Inflammatory macrophage (primary cell): ENCODE data around the gene AUTS2.

ENCODE experiments used
- DNase-seq, 2 donors: peaks; one replicate each; pipeline ENCODE4 v3.0.0-alpha.2; 2020 to 2022

Gene AUTS2

DNA sequence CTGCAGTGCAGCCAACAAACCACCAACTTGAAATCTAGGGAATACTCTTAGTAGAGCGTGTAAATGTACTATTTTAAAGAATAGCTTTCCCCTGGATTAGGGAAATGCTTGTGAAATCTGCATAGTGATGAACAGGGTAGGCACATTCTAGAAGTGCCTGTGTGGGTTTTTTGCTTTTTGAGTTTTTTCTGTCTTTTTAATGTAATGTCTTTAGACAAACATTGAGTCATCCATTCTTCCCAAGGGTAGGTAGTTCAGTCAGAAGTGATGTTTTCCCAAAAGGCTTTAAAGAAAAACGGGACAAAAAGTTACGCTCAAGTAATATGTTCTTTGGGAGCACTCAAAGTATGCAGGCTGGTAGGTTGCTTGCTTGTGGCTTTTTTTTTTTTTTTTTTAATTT is 130.0 kb downstream of the AUTS2 start:
- DNase-seq = no peak

DNA sequence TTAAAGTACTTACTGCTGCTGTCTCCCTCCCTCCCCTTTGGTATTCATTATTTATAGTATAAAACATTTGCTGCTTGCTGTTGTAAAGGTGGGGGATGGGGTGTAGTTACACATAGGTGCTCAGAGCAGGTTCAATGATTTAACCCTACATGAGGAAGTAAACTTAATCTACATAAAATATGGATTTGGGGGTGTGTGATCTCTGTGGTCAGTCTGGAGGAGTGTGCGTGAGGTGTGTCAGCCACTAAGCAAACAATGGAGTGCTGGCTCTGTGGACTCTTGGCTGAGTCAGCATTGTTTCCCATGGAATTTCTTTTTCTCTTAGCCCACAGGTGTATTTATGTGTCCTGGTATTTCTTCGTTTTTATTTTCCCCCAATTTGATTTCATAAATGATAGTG is 133.9 kb downstream of the AUTS2 start:
- DNase-seq = no peak

DNA sequence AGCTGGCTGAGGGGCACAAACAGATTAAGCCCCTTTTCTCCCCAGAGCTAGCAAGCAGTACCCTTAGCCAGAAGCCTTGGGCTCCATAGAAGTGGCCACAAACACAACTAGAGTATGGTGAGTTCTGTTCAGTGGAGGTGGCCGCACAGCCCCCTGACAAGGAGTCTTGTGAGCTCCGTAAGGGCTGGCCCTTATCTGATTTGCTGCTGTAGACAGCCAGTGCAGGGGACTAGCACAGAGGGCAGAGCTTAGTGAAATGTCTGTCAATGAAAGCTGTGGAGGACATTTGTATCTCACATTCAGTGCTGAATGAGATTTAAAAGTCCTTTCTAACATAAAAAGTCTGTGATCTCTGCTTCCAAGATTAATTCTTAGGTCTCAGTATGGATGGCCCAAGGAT is 137.3 kb downstream of the AUTS2 start:
- DNase-seq = no peak

DNA sequence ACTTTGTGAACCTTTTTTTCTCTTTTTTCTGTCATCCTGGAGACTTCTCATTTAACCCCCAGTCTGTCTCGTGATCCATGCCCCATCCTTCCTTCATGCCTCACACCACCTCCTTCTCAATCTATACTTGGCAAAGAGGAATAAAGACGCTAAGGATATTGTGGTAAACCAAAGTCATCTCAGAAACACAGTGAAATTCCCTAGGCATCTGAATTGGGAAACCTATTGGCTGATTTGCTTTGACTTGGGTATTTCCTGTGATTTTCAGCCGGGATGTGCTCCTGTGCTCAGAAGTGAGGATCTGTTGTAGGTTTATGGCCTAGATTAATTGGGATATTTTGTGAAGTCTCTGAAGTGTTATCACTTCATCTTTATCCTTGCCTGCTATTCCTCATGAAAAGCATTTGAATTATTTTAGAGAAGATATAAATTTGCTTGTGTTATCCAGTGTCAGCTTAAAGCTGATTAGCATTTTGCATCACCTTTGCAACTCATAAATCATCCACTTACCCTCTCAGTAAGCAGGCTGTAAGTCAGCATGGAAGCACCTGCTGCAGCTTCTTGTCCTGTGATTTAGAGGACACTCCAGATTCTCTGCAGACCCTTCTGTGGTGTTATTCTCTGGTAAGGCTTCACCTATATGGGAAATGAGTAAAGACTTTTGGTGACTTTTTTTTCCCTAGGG is 138.0 kb downstream of the AUTS2 start:
- no peak for DNase-seq

DNA sequence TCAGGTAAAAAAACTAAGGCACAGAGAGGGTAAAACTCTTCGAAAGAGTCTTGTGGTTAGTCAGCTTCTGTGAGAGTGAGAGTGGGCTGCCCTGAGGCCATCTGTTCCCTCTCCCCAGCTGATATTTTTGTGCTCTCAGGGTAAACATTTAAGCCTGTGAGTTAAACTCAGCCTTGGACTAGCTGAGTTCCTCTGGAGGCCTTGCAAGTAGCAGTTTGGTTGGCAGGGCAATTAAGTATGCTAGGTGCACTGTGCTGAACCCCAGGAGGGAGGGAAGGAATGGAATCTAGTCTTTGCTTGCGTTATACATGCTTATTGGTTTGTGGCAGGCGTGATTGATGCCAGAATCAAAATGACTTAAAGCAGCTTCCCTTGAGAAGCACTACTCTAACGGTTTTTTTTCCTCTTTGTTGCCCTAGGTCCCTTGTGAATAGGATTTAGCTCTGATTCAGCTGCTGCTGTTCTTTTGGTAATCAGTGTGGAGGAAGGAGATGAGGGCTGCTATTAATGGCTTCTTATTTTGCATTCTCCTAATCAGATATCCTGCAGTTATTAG is 140.2 kb downstream of the AUTS2 start:
- DNase-seq = no peak

DNA sequence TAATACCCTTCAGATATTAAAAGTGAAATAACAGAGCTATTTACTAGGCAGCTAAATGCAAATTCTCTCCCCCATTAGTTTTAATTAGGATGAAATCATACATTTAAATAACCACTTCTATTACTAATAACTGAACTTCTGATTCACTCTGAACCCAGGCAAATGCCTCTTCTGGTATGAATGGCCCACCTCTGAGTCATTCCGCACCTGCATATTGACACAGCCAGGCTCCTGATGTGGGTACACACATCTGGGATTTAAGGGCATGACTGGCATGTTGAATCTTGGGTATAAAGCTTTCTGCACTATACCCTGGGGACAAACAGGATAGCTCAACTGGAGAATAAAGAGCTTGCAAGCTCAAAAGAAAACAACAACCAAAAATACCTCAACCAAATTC is 140.9 kb downstream of the AUTS2 start:
- DNase-seq = no peak

DNA sequence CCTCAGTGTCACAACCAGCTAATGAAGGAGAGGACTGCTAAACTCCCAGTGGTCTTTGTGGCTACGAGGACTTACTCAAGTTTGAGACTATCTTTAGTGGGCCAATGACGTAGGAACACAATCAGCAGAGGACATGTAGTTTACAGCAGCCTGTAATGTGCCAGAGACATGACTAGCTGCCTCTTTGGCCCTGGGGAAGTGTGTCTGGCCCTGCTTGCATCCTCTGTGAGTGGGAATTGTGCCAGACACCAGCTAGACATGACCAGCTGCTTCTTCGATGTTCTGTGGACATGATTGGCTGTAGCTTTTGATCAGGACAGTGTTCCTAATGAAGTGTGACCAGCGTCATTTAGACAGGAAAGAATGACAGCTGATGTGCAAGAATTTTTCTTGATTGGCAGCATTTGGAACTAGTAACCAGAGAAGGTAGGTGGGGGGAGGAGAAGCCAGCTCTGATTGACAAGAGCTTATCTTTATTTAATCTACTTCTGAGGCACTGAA is 141.7 kb downstream of the AUTS2 start:
- DNase-seq = no peak

DNA sequence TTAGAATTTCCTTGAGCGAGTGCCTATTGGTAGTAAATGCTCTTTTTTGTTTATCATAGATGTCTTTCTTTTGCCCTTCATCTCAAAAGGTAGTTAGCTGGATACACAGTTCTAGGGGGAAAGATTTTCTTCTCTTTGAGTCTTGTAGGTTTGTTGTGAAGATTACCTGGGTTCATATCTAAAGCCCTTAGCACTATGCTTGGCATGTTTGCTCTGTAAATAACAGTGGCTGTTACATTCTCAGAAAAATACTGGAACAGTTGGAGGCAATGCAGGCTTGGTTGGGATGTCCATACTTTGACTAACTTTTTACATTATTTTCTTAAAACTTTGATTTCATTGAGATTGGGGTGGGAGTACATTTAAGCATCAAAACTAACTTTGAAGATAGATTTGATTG is 144.0 kb downstream of the AUTS2 start:
- DNase-seq = no peak

DNA sequence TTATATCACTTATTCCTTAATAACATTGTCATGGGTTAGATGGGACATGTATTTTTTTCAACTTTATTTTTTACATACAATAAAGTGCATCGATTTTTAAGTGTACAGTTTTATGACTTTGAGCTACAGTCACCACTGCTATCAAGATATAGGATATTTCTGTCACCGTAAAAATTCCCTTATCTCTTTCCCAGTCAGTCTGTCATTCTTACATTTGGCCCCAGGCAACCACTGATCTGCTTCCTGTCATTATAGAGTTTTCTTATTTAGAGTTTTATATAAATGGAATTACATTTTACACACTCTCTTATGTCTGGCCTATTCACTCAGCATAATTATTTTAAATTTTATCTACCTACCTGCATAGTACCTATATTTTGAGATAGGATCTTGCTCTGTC is 145.2 kb downstream of the AUTS2 start:
- DNase-seq = no peak

DNA sequence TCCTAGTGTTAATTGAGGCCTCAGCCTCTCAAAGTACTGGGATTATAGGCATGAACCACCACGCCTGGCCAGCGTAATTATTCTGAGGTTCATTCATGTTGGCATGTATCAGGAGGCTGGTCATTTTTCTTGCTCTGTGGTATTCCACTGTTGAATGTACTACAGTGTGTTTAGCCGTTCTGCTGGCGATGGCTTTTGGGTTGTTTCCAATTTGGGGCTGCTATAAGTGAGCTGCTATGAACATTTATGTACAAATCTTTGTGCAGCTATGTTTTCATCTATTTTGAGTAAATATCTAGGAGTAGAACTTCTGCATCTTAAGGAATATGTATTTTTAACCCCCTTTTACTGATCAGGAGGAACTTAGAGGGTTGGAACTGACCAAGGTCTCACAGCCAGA is 145.8 kb downstream of the AUTS2 start:
- DNase-seq = no peak

DNA sequence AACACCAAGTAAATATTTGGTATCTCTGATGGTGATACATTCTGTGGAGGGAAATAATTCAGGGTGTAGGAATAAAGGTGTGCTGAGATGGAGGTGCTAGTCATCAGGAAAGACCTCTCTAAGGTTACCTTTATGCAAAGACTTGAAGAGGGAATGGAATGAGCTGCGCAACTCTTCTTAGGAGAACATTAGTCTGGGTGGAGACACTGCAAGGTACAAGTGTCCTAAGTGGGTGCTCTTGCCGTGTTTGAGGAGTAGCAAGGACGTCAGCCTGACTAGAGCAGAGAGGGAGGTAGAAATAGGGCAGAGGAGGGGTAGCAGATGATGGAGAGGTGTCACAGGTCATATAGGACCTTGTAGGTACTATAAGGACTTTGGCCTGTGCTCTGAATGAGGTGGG is 148.1 kb downstream of the AUTS2 start:
- no peak for DNase-seq

DNA sequence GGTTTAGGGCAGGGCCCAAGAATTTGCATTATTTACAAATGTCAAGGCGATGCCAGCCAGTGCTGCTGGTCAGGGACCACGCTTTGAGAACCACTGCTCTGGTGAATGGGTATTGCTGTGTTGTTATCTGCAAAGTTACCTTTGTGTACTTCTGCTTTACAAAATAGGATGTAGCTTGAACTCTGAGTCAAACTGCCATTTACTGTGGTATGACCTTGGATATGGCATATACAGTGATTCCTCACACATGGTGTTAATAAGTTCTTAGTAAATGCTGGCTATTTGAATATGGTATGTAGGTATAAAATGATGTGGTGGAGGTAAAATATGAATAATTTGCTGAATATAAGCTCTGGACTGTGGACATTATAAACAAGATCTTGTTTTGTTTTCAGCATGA is 148.9 kb downstream of the AUTS2 start:
- DNase-seq = no peak

DNA sequence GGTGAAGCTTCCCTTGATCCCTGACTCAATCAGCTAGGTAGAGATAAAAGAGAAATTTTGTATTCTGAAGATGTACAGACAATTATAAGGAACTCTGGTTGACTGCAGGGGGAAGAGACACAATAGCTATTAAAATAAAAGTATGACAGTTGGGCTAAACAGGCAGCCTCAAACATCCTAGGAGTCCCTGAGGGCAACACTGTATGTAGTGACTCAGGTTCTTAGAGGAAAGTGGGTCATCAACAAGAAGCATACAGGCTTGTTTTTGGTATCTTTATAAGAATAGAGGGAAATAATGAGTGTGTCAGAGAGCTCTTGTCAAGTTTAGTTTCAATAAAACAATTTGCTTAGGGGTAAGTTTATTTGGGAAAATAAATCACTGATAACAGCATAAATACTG is 150.3 kb downstream of the AUTS2 start:
- no peak for DNase-seq

DNA sequence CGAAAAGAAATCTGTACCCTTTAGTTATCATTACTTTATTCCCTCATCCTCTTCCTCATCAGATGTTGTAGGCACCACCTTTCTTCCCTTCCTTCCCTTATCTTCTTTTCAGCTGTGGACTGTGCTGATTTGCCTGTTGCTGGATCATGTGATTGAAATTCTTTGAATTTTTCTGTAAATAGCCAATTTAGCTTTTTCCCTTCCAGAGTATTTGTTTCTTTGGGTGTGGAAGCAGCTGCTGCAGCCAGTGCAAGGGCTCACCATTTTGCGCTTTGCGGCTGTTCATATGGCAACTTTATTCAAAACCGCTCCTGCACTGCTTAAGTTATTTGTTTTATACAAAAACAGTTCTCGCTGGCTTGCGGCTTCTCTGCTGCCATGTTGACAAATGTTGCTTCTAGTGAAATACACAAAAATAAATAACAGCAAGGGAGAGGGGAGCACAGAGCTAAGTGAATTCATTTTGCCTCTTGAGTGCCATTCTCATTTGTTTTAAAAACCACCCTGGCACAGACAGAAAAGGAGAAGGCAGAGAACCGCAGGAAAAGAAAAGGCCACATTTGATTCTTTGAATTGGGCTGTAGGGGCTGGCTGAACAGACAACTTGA is 151.2 kb downstream of the AUTS2 start:
- no peak for DNase-seq

DNA sequence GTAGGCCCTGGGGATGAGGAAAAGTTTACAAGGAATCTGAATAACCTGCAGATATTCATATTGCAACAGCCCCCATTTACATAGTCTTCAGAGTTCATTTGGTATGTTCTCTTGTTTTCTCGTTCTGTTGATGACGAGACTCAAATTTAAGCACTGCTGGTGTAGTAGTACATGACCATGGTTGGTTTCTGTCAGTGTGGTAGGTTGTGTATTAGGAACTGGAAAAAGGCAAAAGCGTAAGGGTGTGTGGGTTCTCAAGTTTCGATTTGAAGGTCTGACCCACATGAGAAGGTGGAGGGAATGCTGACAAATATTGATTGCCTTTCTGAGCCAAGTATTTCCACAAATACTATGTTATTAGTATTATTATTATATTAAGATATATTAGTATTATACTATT is 151.7 kb downstream of the AUTS2 start:
- no peak for DNase-seq

DNA sequence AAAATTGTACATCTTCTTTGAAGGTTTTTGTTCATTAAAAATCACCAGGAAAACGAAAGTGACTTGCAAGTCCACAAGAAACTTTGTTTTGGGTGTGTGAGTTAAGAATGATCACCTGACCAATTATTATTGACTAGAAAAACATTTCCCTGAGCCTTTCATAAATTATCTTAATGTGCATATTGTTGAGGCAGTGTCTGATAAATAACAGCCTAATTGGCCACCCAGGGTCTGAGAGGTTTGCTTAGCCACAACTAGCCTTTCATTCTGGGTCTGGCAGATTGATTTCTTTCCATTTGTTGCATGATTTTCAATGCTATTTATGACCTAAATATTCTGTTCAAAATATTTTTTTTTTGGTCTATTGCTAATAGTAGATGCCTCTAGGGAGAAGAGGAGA is 152.8 kb downstream of the AUTS2 start:
- no peak for DNase-seq

DNA sequence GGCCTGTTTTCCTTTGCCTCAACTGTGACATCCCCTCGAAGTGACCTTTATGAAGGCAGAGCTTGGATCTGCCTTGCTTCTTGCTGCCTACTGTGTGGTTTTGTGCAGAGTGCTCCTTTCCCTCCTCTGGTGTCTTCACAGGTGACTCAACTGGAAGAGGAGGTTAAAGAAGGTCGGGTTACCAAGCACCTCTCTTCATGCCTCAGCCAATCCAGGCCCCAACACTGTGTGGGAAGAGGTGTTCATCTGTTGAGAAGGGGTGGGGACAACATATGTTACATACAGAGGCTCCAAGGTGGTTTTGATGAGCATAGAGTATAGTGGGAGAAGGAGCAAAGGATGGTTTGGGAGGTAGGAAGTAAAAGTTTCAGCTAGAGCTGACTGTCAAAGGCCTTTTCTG is 155.7 kb downstream of the AUTS2 start:
- no peak for DNase-seq

DNA sequence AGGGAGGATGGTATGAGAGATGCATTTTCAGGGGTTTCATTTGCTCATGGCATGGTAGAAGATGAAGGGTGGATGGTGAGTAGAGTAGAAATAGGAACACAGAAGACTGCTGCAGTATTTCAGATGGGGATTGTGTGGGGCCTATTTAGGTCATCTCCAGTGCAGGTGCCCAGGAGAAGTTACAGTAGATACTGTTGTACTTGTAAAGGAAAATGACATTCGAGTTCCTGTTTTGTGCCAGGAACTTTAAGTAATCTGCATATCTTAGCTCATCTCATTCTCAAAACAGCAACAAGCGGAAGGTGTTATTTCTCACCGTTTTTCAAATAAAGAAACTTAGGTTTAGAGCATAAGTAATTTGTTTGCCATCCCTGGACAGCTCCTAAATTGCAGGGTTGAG is 156.2 kb downstream of the AUTS2 start:
- no peak for DNase-seq

DNA sequence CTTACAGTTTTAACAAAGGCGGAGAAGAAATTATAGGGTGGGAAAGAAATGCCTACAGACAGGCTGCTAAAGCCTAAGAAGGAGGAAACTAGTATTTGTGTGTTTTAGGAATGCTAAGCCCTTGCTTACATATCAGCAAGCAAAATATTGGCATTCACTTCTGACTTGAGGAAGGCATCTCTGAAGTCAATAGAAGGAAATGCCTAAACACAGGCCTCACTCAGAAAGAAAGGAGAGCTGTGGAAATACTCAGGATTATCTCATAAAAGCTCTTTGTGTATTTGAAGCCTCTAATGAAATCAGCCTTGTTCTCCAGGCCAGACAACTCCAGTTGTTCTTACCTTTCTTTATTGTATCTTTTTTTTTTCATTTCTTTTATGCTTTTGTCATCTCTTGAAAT is 158.0 kb downstream of the AUTS2 start:
- DNase-seq = no peak

DNA sequence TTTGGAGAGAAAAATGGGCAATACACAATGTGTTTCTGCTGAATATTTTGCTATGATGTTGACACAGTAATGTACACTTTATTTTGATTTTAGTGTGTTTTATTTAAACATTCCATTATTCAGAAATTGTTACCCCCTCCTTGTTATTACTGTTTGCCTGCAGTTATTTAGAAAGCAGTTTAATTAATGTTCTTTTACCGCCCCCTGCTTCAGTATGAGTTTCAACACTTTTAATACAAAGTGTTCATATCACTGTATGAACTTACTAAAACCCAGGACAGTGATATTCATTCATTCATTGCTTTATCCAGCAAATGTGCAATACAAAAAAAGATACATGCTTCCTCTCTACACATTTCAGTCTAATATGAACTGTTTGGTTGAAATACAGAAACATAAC is 159.3 kb downstream of the AUTS2 start:
- DNase-seq = no peak

DNA sequence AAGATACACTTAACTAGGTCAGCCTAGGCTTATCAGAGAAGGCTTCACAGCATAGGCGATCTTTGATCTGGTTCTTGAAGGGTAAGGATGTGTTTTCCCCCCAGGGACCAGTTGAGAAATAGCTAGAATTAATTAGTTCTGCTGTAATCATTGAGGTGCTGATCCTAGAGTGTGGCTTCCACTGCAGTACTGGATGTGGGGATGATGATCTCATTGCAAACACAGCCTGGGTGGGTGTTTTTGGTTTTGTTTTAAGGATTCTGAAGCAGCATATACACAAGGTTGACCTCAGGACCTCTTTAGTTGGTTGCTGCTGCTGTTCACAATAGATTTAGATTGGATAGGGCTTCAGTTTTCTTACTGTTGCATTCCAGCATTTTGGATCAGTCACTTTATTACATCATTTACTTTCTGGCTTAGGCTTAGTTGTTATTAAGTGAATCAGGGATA is 159.7 kb downstream of the AUTS2 start:
- DNase-seq = no peak

DNA sequence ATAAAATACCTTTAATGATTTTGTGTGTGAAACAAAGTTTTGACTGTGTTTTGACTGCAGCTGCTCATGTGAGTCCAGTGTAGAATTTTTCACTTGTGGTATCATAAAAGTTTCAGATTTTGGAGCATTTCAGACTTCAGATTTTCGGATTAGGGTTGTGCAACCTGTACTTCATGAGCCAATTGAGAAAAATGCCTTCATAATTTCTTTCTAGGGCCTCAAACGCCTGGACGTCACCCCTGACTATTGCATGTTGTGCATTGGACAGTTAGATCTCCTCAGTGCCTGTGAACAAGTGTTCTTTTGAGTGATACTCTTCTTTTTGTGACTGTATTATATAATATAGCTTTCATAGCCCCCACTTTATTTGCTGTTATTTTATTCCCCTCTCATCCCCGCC is 161.1 kb downstream of the AUTS2 start:
- DNase-seq = no peak

DNA sequence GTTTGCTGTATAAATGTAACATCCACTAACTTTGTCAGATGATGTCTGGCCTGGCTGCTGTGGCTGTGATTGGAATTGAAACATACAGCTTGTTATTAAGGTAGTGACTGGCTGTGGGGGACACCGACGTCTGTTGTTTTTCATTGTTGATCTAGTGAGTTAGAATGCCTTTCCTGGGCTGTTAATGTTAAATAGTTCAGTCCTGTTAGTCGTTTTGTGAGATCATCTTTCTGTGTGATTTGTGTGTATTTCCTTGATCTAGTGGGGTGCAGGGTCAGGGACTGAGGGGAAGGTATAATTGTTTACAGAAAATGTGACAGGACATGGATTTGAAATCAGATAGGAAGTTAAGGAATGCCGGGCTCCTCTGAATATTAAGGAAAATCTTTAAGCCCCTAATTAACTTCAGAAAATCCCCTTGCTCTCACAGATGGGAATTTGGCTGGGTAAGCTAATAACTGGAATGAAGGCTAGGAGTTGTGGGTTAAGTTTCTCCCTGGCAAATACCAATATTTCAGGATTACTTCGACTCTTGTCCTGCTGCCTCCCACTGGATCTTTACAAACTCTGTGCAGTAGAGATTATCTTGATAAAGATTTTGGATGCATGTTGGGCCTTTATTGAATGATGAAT is 163.1 kb downstream of the AUTS2 start:
- no peak for DNase-seq

DNA sequence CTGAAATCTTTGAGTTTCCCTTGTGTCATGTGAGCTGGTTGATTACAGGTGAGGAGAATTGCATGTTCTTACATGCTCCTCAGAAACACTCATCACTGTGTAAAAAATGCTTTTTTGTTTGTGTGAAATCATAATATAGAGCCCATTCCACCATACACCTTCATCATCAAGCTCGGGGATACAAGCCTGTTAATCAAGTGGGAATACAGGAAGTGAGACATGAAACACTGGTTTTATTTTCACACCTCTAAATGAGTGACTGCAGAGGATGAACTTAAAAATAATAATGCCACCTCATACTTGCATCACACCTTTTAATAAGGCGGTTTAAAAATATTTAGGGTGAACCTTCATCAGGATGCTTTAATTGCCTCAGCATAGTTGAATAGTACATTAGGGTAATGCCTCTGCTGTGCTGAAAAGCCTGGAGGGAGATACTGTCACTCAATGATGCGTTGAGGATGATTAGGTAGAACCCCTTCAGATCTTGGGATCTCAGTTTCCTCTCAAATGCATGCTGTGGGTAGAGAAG is 164.6 kb downstream of the AUTS2 start:
- no peak for DNase-seq
